Activated CD4-positive, alpha-beta T cell treated with anti-CD3 and anti-CD28 coated beads, Interleukin-2, Interleukin-4, amounts not matched to agents 100 ng/mL and 50 ng/mL, durations not matched to agents 16 hours and 8 hours (primary cell): ENCODE data around the gene TEX53.

Experiments
- DNase-seq: peaks from one replicate; pipeline ENCODE4 v3.0.0-alpha.2; 2020; ENCODE audit warnings: low spot score

TEX53 gene

GRCh38 chr9:114638404-114638803, 19.2 kb downstream of the TEX53 start:
- DNase-seq: no peak

DNA sequence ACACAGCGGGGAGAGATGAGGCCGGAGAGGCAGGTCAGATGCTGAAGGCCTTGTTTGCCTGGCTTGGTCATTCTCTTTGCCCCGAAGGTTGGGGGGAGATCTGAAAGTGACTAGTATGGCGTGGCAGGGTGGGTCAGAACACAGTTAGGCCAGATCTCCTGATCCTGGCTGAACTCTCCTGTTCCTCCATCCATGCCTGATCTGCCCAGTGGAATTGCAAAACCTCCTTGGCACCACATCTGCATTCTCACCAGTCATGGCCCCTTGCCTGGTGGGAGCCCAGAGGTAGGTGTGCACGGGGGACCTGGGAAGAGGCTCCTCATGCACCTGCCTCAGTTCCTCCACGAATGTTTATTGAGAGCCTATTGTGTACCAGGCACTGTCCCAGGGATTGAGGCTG, 23.2 kb downstream of the TEX53 start:
- no peak for DNase-seq

DNA sequence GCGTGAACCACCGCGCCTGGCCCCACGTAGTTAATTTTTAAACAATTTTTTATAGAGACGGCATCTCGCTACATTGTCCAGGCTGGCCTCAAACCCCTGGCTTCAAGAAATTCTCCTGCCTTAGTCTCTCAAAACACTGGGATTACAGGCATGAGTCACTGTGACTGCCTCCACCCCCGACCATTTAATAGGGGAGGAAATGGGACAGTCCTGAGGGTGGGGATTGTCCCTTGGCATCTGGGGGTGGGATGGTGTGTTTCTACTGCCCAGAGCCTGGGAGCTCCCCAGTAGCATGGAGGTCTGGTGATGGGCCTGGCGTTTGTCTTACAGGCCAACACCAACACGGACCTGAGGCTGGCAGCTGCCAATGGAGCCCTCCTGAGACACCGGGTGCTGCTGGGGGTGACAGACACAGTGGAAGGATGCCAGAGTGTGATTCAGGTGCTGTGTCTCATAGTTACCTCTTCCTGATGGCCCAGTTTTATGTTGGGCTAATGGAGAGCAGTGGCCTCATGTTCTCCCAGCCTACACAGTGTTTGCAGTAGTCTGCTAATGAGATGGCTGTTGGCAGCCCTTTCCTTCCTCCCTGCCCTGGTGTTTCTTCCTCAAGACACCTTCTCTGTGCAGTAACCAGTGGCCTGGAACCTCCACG, 24.0 kb downstream of the TEX53 start:
- no peak for DNase-seq

DNA sequence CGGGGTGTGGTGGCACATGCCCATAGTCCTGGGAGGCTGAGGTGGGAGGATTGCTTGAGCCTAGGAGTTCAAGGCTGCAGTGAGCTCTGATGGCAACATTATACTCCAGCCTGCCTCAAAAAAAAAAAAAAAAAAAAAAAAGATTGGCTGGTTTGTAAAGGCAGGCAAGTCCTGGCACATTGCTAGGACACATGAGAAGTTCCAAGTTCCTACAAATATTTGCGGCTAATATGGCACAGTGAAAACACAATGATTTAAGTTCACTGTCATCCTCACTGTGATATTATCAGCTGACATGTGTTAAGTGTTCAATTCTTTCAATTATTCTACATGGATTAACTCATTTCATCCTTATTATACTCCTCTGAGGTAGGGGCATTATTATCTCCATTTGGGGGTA, 26.4 kb downstream of the TEX53 start:
- no peak for DNase-seq

DNA sequence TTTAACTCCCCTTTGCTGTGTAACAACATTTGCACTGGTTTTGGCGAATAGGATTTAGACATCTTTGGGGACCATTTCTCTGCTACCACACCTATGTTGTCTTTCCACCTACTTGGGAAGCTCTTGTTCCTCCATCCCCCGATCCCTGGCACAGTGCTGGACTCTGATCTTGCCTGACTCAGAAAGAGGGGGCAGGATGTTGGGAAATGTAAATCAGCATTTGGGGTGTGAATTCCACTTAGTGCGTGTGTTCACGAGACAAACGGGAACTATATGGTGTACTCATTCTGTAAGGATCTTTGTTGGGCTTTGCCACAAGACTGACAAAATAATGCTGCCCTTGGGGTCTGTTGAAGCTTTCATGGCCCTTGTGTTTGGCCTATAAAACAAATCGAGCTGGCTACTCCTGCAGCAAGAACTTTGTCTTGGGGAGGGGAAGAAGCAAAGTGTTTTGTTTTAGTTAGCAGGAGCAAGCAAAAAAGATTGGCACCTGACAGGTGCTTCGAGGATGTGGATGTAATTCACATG, 28.0 kb downstream of the TEX53 start:
- DNase-seq: no peak

DNA sequence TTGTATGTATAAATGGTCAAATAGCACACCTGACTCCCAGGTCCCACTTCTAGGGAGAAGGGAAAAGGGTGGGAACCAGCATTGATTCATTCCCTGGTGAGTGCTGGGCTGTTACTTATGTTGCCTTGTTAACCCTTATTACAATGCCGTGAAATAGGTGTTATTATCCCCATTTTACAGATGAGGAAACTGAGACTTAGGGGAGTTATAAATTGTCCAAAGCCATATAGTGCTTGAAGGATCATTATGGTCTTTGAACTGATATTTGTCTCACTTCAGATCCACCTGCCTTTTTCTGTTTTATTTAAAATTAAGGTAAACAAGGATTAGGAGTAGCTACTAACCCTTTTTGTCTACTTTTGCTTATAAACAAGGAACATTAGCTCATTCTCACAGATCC, 30.1 kb downstream of the TEX53 start:
- no peak for DNase-seq

- no peak for DNase-seq
Observed at GRCh38 chr9:114626415-114627020, 31.1 kb downstream of the TEX53 start.

DNA sequence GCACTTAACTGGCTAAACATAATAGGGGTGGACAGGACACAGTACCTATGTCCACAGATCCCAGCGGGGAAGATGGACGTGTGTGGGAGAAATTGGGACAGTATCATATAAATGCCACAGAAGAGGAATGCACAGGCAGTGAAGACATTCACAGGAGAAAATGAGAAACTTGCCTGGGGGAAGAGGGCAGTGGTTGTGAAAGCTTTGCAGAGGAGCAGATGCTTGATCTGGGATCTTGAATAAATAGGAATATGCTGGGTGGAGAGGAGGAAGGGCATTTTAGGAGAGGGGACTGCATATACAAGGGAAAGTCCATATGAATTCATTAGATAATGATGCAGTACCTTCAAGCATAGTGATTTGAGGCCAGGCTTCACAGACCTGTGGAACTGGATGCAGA, 32.9 kb downstream of the TEX53 start:
- DNase-seq: no peak

DNA sequence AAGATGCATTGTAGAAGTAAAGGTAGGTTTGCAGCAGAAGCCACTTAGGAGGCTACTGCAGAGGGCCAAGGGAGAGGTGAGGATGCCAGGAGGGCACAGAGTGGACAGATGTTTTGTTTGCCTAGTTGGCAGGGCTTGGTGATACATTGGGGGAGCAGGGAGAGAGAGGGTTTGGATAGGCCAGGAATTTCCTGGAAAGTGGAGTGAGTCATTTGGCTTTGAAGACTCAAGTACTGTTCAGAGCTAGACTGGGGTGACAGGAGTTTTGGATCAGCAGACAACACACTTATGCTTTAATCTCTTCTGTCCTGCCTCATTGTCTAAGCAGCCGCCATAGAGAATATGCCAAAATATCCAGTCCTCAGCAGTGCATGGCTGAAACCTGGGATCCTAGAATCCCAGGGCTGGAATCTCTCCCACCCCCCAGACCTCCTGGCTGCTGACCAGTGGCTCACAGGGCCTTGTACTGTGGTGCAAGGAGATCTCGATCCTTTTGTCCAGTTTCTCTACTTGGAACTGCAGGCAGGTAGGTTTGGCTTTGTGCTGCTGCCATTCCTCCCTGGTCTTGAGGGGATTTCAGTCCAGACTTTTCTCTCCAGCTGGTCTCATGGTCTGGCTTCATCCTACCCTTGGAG, 35.5 kb downstream of the TEX53 start:
- DNase-seq: no peak

- no peak for DNase-seq
Observed at GRCh38 chr9:114621561-114621960, 36.0 kb downstream of the TEX53 start.

GRCh38 chr9:114619191-114619761, 38.3 kb downstream of the TEX53 start:
- no peak for DNase-seq

DNA sequence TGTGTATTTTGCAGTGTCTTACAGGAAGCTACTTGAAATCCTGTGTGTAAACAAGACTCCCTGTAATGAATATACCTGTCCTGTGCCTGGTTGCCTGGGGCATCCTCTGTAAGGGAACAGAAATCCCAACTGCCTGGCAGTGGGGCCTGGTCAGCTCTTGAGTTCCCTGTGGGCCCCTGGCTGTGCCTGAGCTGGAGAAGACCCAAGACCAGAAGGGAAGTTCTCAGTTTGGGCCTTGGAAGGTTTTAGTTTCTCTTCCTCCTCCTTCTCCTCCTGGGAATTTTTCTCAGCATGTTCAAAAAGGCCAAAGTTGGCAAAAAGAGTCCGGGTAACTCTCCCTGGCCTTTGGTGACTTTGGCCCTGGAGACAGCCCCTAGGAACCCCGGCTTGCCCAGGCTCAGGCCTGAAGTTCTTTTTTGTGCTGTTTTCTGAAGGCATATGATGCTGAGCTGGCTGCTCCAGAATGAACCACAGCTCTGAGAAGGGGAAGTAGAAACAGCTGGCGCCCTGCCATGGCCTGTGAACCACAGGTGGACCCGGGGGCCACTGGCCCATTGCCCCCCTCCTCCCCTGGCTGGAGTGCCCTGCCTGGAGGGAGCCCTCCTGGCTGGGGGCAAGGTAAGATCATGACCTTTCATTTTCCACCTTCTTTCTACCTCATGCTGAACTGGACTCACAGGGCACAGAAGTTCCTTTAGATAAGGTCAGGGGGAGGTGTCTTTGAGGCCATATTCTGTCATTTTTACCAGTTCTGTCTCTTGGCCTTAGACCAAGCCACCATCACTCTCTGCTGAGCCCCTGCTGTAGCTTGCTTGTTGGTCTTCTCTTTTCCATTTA, 40.7 kb downstream of the TEX53 start:
- no peak for DNase-seq

- DNase-seq: no peak
Observed at GRCh38 chr9:114614373-114614772, 43.2 kb downstream of the TEX53 start.

DNA sequence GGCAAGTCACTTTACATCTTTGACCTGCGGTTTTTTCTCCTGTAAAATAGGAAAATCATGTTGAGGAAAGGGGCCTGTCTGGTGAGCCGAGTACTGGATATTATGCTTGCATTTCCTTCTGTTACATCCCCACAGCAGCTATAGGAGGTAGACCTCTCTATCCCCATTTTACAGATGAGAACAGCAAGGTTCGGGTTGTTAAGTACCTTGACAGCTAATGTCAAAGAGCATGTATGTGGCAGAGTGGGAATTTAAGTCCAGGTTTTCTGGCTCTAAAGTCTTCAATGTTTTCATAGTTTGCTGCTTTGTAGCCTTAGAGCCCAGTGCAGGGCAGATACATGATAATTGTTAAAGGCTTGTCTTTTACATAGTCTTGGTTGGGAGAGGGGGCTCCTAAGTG, 43.7 kb downstream of the TEX53 start:
- DNase-seq: no peak

- no peak for DNase-seq
Observed at GRCh38 chr9:114613087-114613486, 44.5 kb downstream of the TEX53 start.

DNA sequence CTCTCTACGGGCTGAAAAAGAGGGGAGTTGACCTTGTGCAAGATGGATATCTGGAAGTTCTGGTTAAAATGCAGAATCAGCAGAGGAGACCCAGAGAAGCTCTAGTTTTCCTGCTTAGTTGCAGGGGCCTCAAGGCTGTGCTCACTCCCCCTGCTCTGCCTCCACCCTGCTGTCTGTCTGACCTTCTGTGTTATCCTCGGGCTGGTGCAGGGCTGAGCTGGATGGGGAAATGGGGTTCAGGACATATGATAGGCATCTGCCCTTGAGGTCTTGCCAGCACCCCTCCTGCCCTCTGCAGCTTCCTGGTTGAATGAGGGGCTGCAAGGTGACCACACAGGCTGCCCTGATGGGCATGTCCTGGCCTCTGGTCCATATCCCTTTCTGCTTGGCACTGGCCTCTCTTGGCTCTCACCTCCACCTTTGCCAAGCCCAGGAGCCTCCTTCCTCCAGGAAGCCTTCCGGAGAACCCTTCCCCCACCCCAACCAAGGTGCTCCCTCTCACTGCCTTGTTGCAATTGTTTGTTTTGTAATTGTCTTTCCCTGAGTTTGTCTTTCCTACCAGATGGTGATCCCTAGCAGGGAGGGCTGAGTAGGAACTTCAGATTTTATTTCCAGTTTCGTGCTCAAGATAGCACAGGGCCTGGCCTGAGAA, 45.2 kb downstream of the TEX53 start:
- DNase-seq: no peak

DNA sequence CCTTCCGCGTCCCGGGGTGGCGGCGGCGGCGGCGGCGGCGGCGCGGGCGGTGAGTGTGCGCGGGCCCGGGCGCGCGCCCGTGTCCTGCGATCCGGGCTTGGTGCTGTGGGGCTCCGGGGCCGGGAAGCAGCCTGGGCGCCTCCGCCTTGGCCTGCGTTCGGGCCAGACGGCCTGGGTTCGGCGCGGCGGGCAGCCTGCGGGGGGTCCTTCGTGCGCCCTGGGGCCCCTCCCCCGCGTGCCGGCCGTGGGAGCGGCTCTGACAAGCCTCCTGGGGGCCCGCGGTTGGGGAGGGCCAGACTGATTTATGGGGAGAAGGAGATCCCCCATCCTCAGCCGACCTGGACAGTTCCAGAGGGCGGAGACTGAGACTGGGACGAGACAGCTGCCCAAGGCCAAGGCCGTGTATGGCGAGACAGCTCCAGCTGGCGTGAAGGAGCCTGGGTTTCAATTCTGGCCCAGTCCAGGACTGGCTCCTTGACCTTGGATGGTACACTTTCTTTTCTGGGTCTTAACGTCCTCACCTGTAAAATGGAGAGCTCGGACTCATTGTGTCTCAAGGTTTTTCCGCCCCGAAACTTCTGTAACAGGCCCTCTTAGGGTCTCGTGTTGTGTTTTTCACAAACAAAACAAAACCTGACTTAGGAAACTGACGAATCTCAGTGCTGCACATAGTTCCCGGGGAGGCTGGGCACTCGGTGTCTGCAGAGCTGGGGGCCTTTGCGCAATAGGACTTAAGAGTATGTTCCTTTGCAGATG, 45.9 kb downstream of the TEX53 start:
- DNase-seq: peak; percentile 36

- no peak for DNase-seq
Observed at GRCh38 chr9:114608525-114608796, 49.1 kb downstream of the TEX53 start.

DNA sequence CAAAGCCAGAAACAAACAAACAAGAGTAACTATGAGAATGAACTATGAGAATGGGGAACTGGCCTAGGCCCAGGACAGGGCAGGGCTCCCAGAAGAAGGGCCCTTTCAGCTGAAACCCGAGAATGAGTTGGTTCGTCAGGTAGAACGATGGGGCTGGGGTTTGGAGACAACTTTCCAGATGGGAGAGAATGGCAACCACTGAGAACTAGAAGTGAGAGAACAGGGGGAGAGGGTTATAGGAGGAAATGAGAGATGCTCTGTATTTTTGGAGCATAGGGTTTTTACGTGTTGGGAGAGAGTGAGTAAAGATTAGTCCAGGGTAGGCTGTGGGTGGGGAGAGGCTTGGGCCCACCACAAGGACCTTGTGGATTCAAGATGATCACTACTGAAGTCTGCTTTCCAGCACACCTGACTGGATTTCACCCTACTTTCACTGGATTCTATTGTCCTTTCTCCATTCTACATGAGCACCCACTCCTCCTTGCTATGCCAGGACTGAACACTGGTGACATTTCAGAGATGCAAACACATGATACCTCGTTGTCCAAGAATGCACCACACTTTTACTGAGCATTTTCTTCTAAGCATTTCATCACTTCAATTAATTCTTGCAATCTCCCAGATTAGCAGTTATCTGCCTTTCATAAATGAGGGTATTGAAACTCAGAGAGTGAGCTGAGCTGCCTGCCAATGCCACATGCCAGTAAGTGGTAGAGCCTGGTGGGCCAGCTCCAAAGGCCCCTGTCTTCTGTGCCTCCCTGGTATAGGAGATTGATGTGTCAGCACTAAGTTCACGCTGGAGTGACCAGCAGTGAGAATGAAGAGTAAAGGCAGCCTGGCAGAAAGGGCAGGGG, 49.7 kb downstream of the TEX53 start:
- no peak for DNase-seq

- no peak for DNase-seq
Observed at GRCh38 chr9:114606597-114607207, 50.9 kb downstream of the TEX53 start.
